HCT116 (cell line): ENCODE results near the gene LTC4S. TPM values are rescaled to one million over a fixed set of nuclear protein-coding genes. Genes with fewer than 3 reads are reported as not detected.
"Not testable (repeated sequence)": the region's sequence is repeated elsewhere in the genome, so short reads cannot be mapped to it uniquely, and the experiment has no call there.

Experiments
- ATAC-seq: fragments of 200-7000 bp; cut with Tn5 transposase; 2 replicates; pipeline ENCODE4 v1.9.1; 2020; ENCODE audit warnings: mild to moderate bottlenecking, moderate library complexity
- BruUV-seq: library from RNA; stranded (reverse); fragments of 400-500 nt; replicated peaks from 2 replicates; lab custom pipeline; 2021; lab: Mats Ljungman, UMichigan
- CTCF ChIA-PET: fragments of 300-600 bp; sonication (Branson Sonifier 250); formaldehyde crosslinking; loops from one replicate; lab custom pipeline; 2021; ENCODE audit warnings: antibody characterized with exemption; lab: Charles Lee
- POLR2A ChIA-PET: fragments of 300-600, 350-600 bp; sonication (Branson Sonifier 250); formaldehyde crosslinking; loops from one replicate; lab custom pipeline; 2021; ENCODE audit warnings: antibody characterized with exemption; lab: Charles Lee
- RAD21 ChIA-PET, 2 experiments: fragments of 300-600 bp; sonication (Branson Sonifier 250); formaldehyde crosslinking; loops; one replicate each; lab custom pipeline; 2023; ENCODE audit warnings: low total read pairs in 2 of 2; ENCODE audit not compliant: uncharacterized antibody in 2 of 2, unreplicated experiment in 2 of 2, low non-redundant PET in 1 of 2; lab: Charles Lee
- DNase-seq: peaks from one replicate; pipeline ENCODE4 v3.0.0-alpha.2; 2010; ENCODE audit warnings: low read depth, low spot score
- H2AFZ ChIP-seq: fragments of 200-600 bp; shearing (Covaris generic), sonication (generic); 2 replicates; pipeline ENCODE4 v1.6.1; 2017; ENCODE audit warnings: low read depth, mixed run types, mixed read lengths, antibody characterized with exemption, low read length; ENCODE audit not compliant: poor library complexity, severe bottlenecking
- H3K27ac ChIP-seq: 2 replicates; pipeline ENCODE4 v1.5.1; 2012; ENCODE audit warnings: low read depth, low read length
- H3K27me3 ChIP-seq: fragments of 200-600 bp; sonication (generic); 2 replicates; pipeline ENCODE4 v1.6.1; 2016; ENCODE audit warnings: mixed run types, low read length, mixed read lengths; ENCODE audit not compliant: insufficient read depth
- H3K36me3 ChIP-seq, 2 experiments: fragments of 200-500 bp in 1 of 2; fragments of 200-600 bp in 1 of 2; sonication (Bioruptor generic) in 1 of 2; sonication (generic) in 1 of 2; 2 replicates each; pipeline versions ENCODE4 v1.5.1 to v1.6.1; 2014 to 2016; ENCODE audit warnings: low read length in 2 of 2, inconsistent platforms in 1 of 2, mixed read lengths in 1 of 2, mixed run types in 1 of 2; ENCODE audit not compliant: insufficient read depth in 2 of 2, control insufficient read depth in 1 of 2
- H3K4me1 ChIP-seq, 2 experiments: fragments of 200-600 bp in 1 of 2; sonication (generic) in 1 of 2; 2 replicates each; pipeline versions ENCODE4 v1.5.1 to v1.6.1; 2012 to 2017; ENCODE audit warnings: low read length in 2 of 2, inconsistent platforms in 1 of 2, mild to moderate bottlenecking in 1 of 2, mixed read lengths in 1 of 2, mixed run types in 1 of 2, moderate library complexity in 1 of 2; ENCODE audit not compliant: insufficient read depth in 2 of 2, control insufficient read depth in 1 of 2
- H3K4me2 ChIP-seq: fragments of 200-600 bp; sonication (generic); 2 replicates; pipeline ENCODE4 v1.6.1; 2017; ENCODE audit warnings: mixed run types, low read length, mixed read lengths
- H3K4me3 ChIP-seq, 2 experiments: fragments of 200-600 bp in 1 of 2; sonication (generic) in 1 of 2; replicated peaks in 1 of 2; 2 replicates each; pipeline ENCODE4 v1.5.1; 2011 to 2016; ENCODE audit warnings: low read length in 2 of 2, control low read depth in 1 of 2, low read depth in 1 of 2, mild to moderate bottlenecking in 1 of 2, mixed read lengths in 1 of 2, mixed run types in 1 of 2
- H3K79me2 ChIP-seq: fragments of 200-600 bp; sonication (generic); 2 replicates; pipeline ENCODE4 v1.6.1; 2017; ENCODE audit warnings: mild to moderate bottlenecking, mixed run types, low read length, moderate library complexity, mixed read lengths; ENCODE audit not compliant: insufficient read depth
- H3K9ac ChIP-seq: fragments of 200-600 bp; sonication (generic); 2 replicates; pipeline ENCODE4 v1.6.1; 2016; ENCODE audit warnings: low read length, mixed read lengths
- H3K9me2 ChIP-seq: fragments of 200-600 bp; sonication (generic), shearing (Covaris generic); 2 replicates; pipeline ENCODE4 v1.6.1; 2017; ENCODE audit warnings: mixed run types, mild to moderate bottlenecking, moderate library complexity; ENCODE audit not compliant: insufficient read depth
- H3K9me3 ChIP-seq, 2 experiments: fragments of 200-500 bp in 1 of 2; fragments of 200-600 bp in 1 of 2; sonication (Bioruptor generic) in 1 of 2; sonication (generic) in 1 of 2; 2 replicates each; pipeline ENCODE4 v1.6.1; 2014 to 2017; ENCODE audit warnings: low read length in 2 of 2, mixed read lengths in 2 of 2, inconsistent platforms in 1 of 2, low read depth in 1 of 2, mild to moderate bottlenecking in 1 of 2, mixed run types in 1 of 2, moderate library complexity in 1 of 2; ENCODE audit not compliant: control insufficient read depth in 1 of 2, insufficient read depth in 1 of 2
- H4K20me1 ChIP-seq: fragments of 200-600 bp; sonication (generic), shearing (Covaris generic); 2 replicates; pipeline ENCODE4 v1.6.1; 2017; ENCODE audit warnings: mixed run types, mild to moderate bottlenecking, moderate library complexity; ENCODE audit not compliant: insufficient read depth
- CBX3 ChIP-seq: IDR thresholded peaks from 2 replicates; pipeline ENCODE4 v1.6.1; 2012; ENCODE audit warnings: low read depth
- EGR1 ChIP-seq: IDR thresholded peaks from 2 replicates; pipeline ENCODE4 v1.6.1; 2012; ENCODE audit warnings: low read depth
- EZH2phosphoT487 ChIP-seq: fragments of 200-600 bp; IDR thresholded peaks from 2 replicates; pipeline ENCODE4 v1.6.1; 2018; ENCODE audit warnings: antibody characterized with exemption, borderline replicate concordance
- JUND ChIP-seq: IDR thresholded peaks from 2 replicates; pipeline ENCODE4 v1.6.1; 2012
- POLR2A ChIP-seq: IDR thresholded peaks from 2 replicates; pipeline ENCODE4 v1.7.0; 2011; ENCODE audit warnings: borderline replicate concordance; ENCODE audit not compliant: insufficient read depth, insufficient read length; ENCODE audit errors: extremely low read depth
- POLR2AphosphoS5 ChIP-seq: IDR thresholded peaks from 2 replicates; pipeline ENCODE4 v1.6.1; 2011; ENCODE audit warnings: mild to moderate bottlenecking, low read depth, low read length, moderate library complexity
- SIN3A ChIP-seq: IDR thresholded peaks from 2 replicates; pipeline ENCODE4 v1.6.1; 2012; ENCODE audit warnings: low read depth
- SP1 ChIP-seq: IDR thresholded peaks from 2 replicates; pipeline ENCODE4 v1.6.1; 2012; ENCODE audit warnings: low read depth
- SRF ChIP-seq: IDR thresholded peaks from 2 replicates; pipeline ENCODE4 v1.6.1; 2012; ENCODE audit warnings: low read depth
- TCF7L2 ChIP-seq: IDR thresholded peaks from 2 replicates; pipeline ENCODE4 v1.7.0; 2011; ENCODE audit warnings: borderline replicate concordance, inconsistent platforms; ENCODE audit not compliant: insufficient read depth, insufficient read length; ENCODE audit errors: extremely low read depth
- YY1 ChIP-seq: IDR thresholded peaks from 2 replicates; pipeline ENCODE4 v1.6.1; 2011; ENCODE audit warnings: low read length, low read depth, moderate library complexity, mild to moderate bottlenecking; ENCODE audit not compliant: insufficient replicate concordance; ENCODE audit errors: extremely low read depth
- ZFX ChIP-seq: fragments of 450-650 bp; IDR thresholded peaks from 2 replicates; pipeline ENCODE4 v1.6.1; 2017
- ZNF274 ChIP-seq: fragments of 200-500 bp; sonication (Bioruptor generic); IDR thresholded peaks from 2 replicates; pipeline ENCODE4 v1.6.1; 2014; ENCODE audit warnings: mild to moderate bottlenecking, low read depth, low read length, inconsistent platforms
- intact Hi-C: fragments of 100-400 bp; cut with micrococcal nuclease; formaldehyde crosslinking; loops from 2 replicates; pipeline ENCODE4 v1.10.0; 2022
- total RNA-seq: library from RNA; stranded (reverse); gene quantifications from one replicate; pipeline ENCODE4 v1.2.1, GENCODE V29; 2021; ENCODE audit not compliant: unreplicated experiment
- TF ChIP-seq, protein P1 (sequence below): IDR thresholded peaks from 2 replicates; pipeline ENCODE4 v1.6.1; 2012
- TF ChIP-seq, protein P2 (sequence below): IDR thresholded peaks from 2 replicates; pipeline ENCODE4 v1.6.1; 2012
- TF ChIP-seq, protein P3 (sequence below): IDR thresholded peaks from 2 replicates; pipeline ENCODE4 v1.6.1; 2011; ENCODE audit warnings: mild to moderate bottlenecking, low read length, moderate library complexity; ENCODE audit not compliant: insufficient replicate concordance; ENCODE audit errors: extremely low read depth

The LTC4S gene
- total RNA-seq, 1 experiment from 2014 or later: 5.0 TPM

DNA sequence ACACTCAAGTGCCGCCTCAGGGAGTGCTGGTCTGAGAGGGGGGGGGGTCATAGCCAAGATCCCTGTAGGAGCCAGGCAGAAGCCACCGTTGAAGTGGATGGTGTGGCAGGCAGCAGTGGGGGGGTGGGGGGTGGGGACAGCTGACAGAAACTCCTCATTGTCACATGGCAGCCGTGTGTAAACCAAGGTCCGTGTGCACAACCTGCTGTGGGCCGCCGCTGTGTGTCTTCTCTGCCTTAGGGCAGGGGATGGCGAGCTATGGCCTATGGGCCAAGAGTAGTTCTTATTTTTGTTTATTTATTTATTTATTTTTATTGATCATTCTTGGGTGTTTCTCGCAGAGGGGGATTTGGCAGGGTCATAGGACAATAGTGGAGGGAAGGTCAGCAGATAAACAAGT is 40.3 kb downstream of the LTC4S start:
- no peak overlapping the region for H3K9ac ChIP-seq
- H3K4me2 ChIP-seq: no peak overlapping the region
- no peak for ATAC-seq
- TF ChIP-seq, protein P1, sequence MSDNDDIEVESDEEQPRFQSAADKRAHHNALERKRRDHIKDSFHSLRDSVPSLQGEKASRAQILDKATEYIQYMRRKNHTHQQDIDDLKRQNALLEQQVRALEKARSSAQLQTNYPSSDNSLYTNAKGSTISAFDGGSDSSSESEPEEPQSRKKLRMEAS: no peak
- TF ChIP-seq YY1 (no peak), EGR1 (no peak), EZH2phosphoT487 (no peak), CBX3 (no peak), POLR2A (no peak), JUND (no peak), ZNF274 (no peak), TCF7L2 (no peak), SRF (no peak), SP1 (no peak), ZFX (no peak), POLR2AphosphoS5 (no peak), SIN3A (no peak)
- TF ChIP-seq, protein P2, sequence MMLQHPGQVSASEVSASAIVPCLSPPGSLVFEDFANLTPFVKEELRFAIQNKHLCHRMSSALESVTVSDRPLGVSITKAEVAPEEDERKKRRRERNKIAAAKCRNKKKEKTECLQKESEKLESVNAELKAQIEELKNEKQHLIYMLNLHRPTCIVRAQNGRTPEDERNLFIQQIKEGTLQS: no peak
- TF ChIP-seq, protein P3, sequence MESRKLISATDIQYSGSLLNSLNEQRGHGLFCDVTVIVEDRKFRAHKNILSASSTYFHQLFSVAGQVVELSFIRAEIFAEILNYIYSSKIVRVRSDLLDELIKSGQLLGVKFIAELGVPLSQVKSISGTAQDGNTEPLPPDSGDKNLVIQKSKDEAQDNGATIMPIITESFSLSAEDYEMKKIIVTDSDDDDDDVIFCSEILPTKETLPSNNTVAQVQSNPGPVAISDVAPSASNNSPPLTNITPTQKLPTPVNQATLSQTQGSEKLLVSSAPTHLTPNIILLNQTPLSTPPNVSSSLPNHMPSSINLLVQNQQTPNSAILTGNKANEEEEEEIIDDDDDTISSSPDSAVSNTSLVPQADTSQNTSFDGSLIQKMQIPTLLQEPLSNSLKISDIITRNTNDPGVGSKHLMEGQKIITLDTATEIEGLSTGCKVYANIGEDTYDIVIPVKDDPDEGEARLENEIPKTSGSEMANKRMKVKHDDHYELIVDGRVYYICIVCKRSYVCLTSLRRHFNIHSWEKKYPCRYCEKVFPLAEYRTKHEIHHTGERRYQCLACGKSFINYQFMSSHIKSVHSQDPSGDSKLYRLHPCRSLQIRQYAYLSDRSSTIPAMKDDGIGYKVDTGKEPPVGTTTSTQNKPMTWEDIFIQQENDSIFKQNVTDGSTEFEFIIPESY: no peak
- TF ChIP-seq, all 23 proteins: peak for 0
- H3K79me2 ChIP-seq: peaks cover 25% of the 10 kb centered on the region
- no peaks in the 10 kb centered on the region for H3K9me2 ChIP-seq
- peaks cover 46 to 59% of the 10 kb centered on the region in 2 experiments for H3K36me3 ChIP-seq
- no peak overlapping the region for H2AFZ ChIP-seq
- no peak overlapping the region for H3K4me3 ChIP-seq
- ChIA-PET RAD21 (no interaction called here), POLR2A (no interaction called here), CTCF (no interaction called here)
- intact Hi-C loops: no loop called here
- no peaks in the 10 kb centered on the region for H3K4me1 ChIP-seq
- no TSS peak for BruUV-seq
- H3K27ac ChIP-seq: no peak overlapping the region
- H3K9me3 ChIP-seq: no peaks in the 10 kb centered on the region
- DNase-seq: no peak
- H4K20me1 ChIP-seq: peaks cover 4% of the 10 kb centered on the region; the same call in 1 of the 2 replicates
- H3K27me3 ChIP-seq: no peaks in the 10 kb centered on the region

DNA sequence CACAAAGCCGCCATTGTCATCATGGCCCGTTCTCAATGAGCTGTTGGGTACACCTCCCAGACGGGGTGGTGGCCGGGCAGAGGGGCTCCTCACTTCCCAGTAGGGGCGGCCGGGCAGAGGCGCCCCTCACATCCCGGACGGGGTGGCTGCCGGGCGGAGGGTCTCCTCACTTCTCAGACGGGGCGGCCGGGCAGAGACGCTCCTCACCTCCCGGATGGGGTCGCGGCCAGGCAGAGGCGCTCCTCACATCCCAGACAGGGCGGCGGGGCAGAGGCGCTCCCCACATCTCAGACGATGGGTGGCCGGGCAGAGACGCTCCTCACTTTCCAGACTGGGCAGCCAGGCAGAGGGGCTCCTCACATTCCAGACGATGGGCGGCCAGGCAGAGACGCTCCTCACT is 41.1 kb downstream of the LTC4S start:
- H3K27me3 ChIP-seq, H3K4me1 ChIP-seq, H3K9ac ChIP-seq, CTCF ChIA-PET, H3K27ac ChIP-seq, H3K9me3 ChIP-seq, H3K4me3 ChIP-seq, H3K9me2 ChIP-seq, RAD21 ChIA-PET, ATAC-seq, H3K4me2 ChIP-seq, H2AFZ ChIP-seq, BruUV-seq, intact Hi-C loops, POLR2A ChIA-PET, H4K20me1 ChIP-seq, DNase-seq: not testable (repeated sequence)
- peaks cover 47 to 58% of the 10 kb centered on the region in 2 experiments for H3K36me3 ChIP-seq
- peaks cover 19% of the 10 kb centered on the region; the same call in 1 of the 2 replicates for H3K79me2 ChIP-seq
